Uterus (tissue), 2 donors: ENCODE results near the gene C16orf74.

ENCODE experiments used
- CTCF ChIP-seq, 4 experiments: fragments of 200-600 bp in 2 of 4; fragments of 450-650 bp in 2 of 4; sonication (generic) in 2 of 4; IDR thresholded peaks; one replicate each; pipeline ENCODE4 v1.5.1; 2016 to 2019; ENCODE audit warnings: antibody characterized with exemption in 4 of 4, mild to moderate bottlenecking in 2 of 4, moderate library complexity in 1 of 4
- POLR2A ChIP-seq, 2 donors: fragments of 450-650 bp; IDR thresholded peaks; one replicate each; pipeline ENCODE4 v1.6.1; 2016; ENCODE audit warnings: antibody characterized with exemption in 2 of 2, mild to moderate bottlenecking in 1 of 2, moderate library complexity in 1 of 2

DNA sequence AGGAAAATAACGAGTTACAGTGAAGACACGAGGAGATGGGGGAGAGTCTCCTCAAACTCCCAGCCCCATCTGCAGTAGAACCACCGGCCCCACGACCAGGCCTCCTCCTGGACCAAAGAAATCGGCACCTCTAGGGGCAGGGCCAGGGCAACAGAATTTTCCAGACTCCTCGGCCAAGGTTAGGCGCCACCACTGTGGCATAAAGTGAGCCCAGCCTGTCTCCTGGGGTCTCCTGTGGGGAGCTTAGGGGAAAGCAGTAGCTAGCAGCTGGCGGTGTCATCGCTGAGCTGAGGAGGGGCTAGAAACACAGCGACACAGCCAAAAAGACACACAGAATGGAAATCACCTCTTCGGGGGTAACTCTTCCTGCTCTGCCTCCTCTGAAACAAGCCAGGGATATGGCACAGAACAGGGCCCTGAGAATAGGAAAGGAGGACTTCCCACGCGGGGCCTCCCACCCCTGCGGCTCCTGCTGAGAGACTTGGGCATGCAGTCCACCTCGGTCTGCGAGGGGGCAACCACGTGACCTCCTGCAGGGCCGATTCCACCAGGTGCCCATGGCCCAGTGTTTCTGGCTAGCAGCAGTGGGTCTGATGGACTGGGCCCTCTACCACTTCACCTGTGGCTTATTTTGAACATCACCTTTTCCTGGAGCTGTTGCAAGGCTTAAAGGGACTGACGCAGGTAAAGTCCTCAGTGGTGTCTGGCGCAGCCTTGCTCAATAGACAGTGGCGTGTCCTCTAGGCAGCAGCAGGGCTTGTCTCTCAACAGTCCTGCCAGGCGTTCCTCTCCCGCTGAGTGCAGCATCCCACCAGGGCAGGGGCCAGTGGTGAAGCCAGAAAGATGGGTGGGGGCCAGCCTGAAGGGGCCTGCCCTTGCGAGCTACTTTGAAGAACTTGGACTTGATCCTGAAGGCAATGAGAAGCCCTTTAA, 55.4 kb downstream of the C16orf74 start:
- TF ChIP-seq POLR2A (IDR thresholded peaks at IDR 0.05) (no peak), CTCF (IDR thresholded peaks at IDR 0.05) (no peak)
